Osteoblast (primary cell): Measurements from ENCODE around the gene EIPR1. TPM values are rescaled to one million over a fixed set of nuclear protein-coding genes. Genes with fewer than 3 reads are reported as not detected.

Experiments
- DNase-seq: peaks from one replicate; pipeline ENCODE4 v3.0.0; 2011; ENCODE audit warnings: low spot score, mixed read lengths; ENCODE audit not compliant: insufficient read length; ENCODE audit errors: missing footprints
- H2AFZ ChIP-seq: 2 replicates; pipeline ENCODE4 v1.6.0; 2011; ENCODE audit warnings: mild to moderate bottlenecking, low read length
- H3K27ac ChIP-seq: 2 replicates; pipeline ENCODE4 v1.5.1; 2011; ENCODE audit warnings: mild to moderate bottlenecking, low read depth, low read length, moderate library complexity
- H3K27me3 ChIP-seq: 2 replicates; pipeline ENCODE4 v1.6.0; 2012; ENCODE audit warnings: mild to moderate bottlenecking, control low read depth, inconsistent platforms, low read length, moderate library complexity; ENCODE audit not compliant: insufficient read depth
- H3K36me3 ChIP-seq: 2 replicates; pipeline ENCODE4 v1.5.1; 2011; ENCODE audit warnings: mild to moderate bottlenecking, low read length, control low read depth, moderate library complexity; ENCODE audit not compliant: insufficient read depth
- H3K4me1 ChIP-seq: 2 replicates; pipeline ENCODE4 v1.5.1; 2011; ENCODE audit warnings: mild to moderate bottlenecking, low read length, control low read depth, moderate library complexity; ENCODE audit not compliant: insufficient read depth
- H3K4me2 ChIP-seq: 2 replicates; pipeline ENCODE4 v1.6.0; 2011; ENCODE audit warnings: mild to moderate bottlenecking, low read length; ENCODE audit not compliant: insufficient read depth
- H3K4me3 ChIP-seq: fragments of 200-600 bp; sonication (generic); 3 replicates; pipeline ENCODE4 v1.5.1; 2012; ENCODE audit warnings: mild to moderate bottlenecking, low read length, inconsistent platforms; ENCODE audit not compliant: insufficient read depth
- H3K79me2 ChIP-seq: 2 replicates; pipeline ENCODE4 v1.6.0; 2012; ENCODE audit warnings: mild to moderate bottlenecking, low read length, control low read depth, inconsistent platforms; ENCODE audit not compliant: insufficient read depth
- H3K9me3 ChIP-seq: 2 replicates; pipeline ENCODE4 v1.5.1; 2011; ENCODE audit warnings: low read depth, low read length, control low read depth
- H4K20me1 ChIP-seq: 2 replicates; pipeline ENCODE4 v1.6.0; 2012; ENCODE audit warnings: mild to moderate bottlenecking, low read length, control low read depth; ENCODE audit not compliant: insufficient read depth
- CTCF ChIP-seq: IDR thresholded peaks from 2 replicates; pipeline ENCODE4 v1.5.1; 2011; ENCODE audit warnings: mild to moderate bottlenecking, low read depth, low read length, moderate library complexity; ENCODE audit errors: extremely low read depth
- total RNA-seq: library from RNA; depleted of rRNA; stranded (reverse); fragments of >200 nt; gene quantifications from 2 replicates; pipeline ENCODE4 v1.2.3, GENCODE V29; 2012

The EIPR1 gene
- total RNA-seq, 1 donor: 17.7 TPM

GRCh38 chr2:3176869-3177255, 200.8 kb downstream of the EIPR1 start:
- H3K27ac ChIP-seq: no peak overlapping the region
- H3K79me2 ChIP-seq: no peaks in the 10 kb centered on the region
- H3K36me3 ChIP-seq: no peaks in the 10 kb centered on the region
- no peaks in the 10 kb centered on the region for H3K4me1 ChIP-seq
- DNase-seq: peak; percentile 54
- H2AFZ ChIP-seq: no peak overlapping the region
- no peak overlapping the region for H3K4me3 ChIP-seq
- TF ChIP-seq CTCF: no peak
- no peaks in the 10 kb centered on the region for H3K9me3 ChIP-seq
- H3K27me3 ChIP-seq: no peaks in the 10 kb centered on the region
- H3K4me2 ChIP-seq: no peak overlapping the region
- no peaks in the 10 kb centered on the region for H4K20me1 ChIP-seq

GRCh38 chr2:3176071-3176868, 201.3 kb downstream of the EIPR1 start:
- peak; percentile 80 for DNase-seq
- TF ChIP-seq CTCF: no peak
- no peaks in the 10 kb centered on the region for H3K27me3 ChIP-seq
- H3K4me2 ChIP-seq: no peak overlapping the region
- no peak overlapping the region for H3K4me3 ChIP-seq
- H3K79me2 ChIP-seq: no peaks in the 10 kb centered on the region
- no peaks in the 10 kb centered on the region for H4K20me1 ChIP-seq
- no peak overlapping the region for H3K27ac ChIP-seq
- H3K9me3 ChIP-seq: no peaks in the 10 kb centered on the region
- H3K4me1 ChIP-seq: no peaks in the 10 kb centered on the region
- H3K36me3 ChIP-seq: no peaks in the 10 kb centered on the region
- no peak overlapping the region for H2AFZ ChIP-seq

GRCh38 chr2:3175568-3175955, 202.1 kb downstream of the EIPR1 start:
- no peak overlapping the region for H3K27ac ChIP-seq
- no peaks in the 10 kb centered on the region for H3K79me2 ChIP-seq
- no peaks in the 10 kb centered on the region for H3K27me3 ChIP-seq
- no peak overlapping the region for H3K4me3 ChIP-seq
- no peaks in the 10 kb centered on the region for H3K9me3 ChIP-seq
- no peak for TF ChIP-seq CTCF
- no peak overlapping the region for H2AFZ ChIP-seq
- H3K36me3 ChIP-seq: no peaks in the 10 kb centered on the region
- no peaks in the 10 kb centered on the region for H3K4me1 ChIP-seq
- H4K20me1 ChIP-seq: no peaks in the 10 kb centered on the region
- peak; percentile 56 for DNase-seq
- no peak overlapping the region for H3K4me2 ChIP-seq

- Histone ChIP-seq H3K9me3 (no peaks in the 10 kb centered on the region), H3K4me3 (no peak overlapping the region), H4K20me1 (no peaks in the 10 kb centered on the region), H3K4me1 (no peaks in the 10 kb centered on the region), H3K27ac (no peak overlapping the region), H3K4me2 (no peak overlapping the region), H3K36me3 (no peaks in the 10 kb centered on the region), H3K79me2 (no peaks in the 10 kb centered on the region), H3K27me3 (no peaks in the 10 kb centered on the region), H2AFZ (no peak overlapping the region)
- peak; percentile 81 for DNase-seq
- no peak for TF ChIP-seq CTCF
These were observed 202.7 kb downstream of the EIPR1 start for GRCh38 chr2:3174626-3175567.
